Right kidney (tissue), 1 donor: ENCODE results near the gene FECH.

Experiments
- DNase-seq: peaks from one replicate; pipeline ENCODE4 v3.0.0-alpha.2; 2016

Gene FECH

GRCh38 chr18:57583297-57583835, 3.1 kb downstream of the FECH start:
- no peak for DNase-seq

- DNase-seq = no peak
These were observed 5.1 kb downstream of the FECH start for GRCh38 chr18:57581301-57581934.

- DNase-seq = no peak
These were observed 6.6 kb downstream of the FECH start for GRCh38 chr18:57579934-57580333.

GRCh38 chr18:57576316-57576715, 10.2 kb downstream of the FECH start:
- DNase-seq = no peak

GRCh38 chr18:57575542-57575941, 11.0 kb downstream of the FECH start:
- no peak for DNase-seq

GRCh38 chr18:57574866-57575265, 11.6 kb downstream of the FECH start:
- DNase-seq = no peak

GRCh38 chr18:57570162-57570561, 16.3 kb downstream of the FECH start:
- no peak for DNase-seq

- no peak for DNase-seq
These were observed 17.4 kb downstream of the FECH start for GRCh38 chr18:57569133-57569532.

- peak; percentile 41 for DNase-seq
These were observed 24.6 kb downstream of the FECH start for GRCh38 chr18:57561728-57562423.

- DNase-seq = no peak
These were observed 25.2 kb downstream of the FECH start for GRCh38 chr18:57561261-57561660.

- DNase-seq = no peak
These were observed 27.2 kb downstream of the FECH start for GRCh38 chr18:57559314-57559713.

GRCh38 chr18:57555134-57555533, 31.4 kb downstream of the FECH start:
- DNase-seq = no peak

- no peak for DNase-seq
These were observed 36.0 kb downstream of the FECH start for GRCh38 chr18:57550510-57550909.

- no peak for DNase-seq
These were observed 39.2 kb downstream of the FECH start for GRCh38 chr18:57547260-57547659.

GRCh38 chr18:57544936-57545660, 41.4 kb downstream of the FECH start:
- no peak for DNase-seq

- DNase-seq = no peak
These were observed 42.9 kb downstream of the FECH start for GRCh38 chr18:57543560-57543959.

- DNase-seq = no peak
These were observed 43.6 kb downstream of the FECH start for GRCh38 chr18:57542812-57543427.

- DNase-seq = no peak
These were observed 44.4 kb downstream of the FECH start for GRCh38 chr18:57542126-57542525.

GRCh38 chr18:57539702-57540101, 46.8 kb downstream of the FECH start:
- no peak for DNase-seq

- no peak for DNase-seq
These were observed 47.9 kb downstream of the FECH start for GRCh38 chr18:57538614-57539013.

GRCh38 chr18:57534511-57534909, 52.0 kb downstream of the FECH start:
- DNase-seq = peak; percentile 35

- no peak for DNase-seq
These were observed 52.5 kb downstream of the FECH start for GRCh38 chr18:57533868-57534510.
